Middle frontal gyrus (tissue), 1 donor: ENCODE measurements around the gene ZNG1E.
"Not testable (repeated sequence)": the region's sequence is repeated elsewhere in the genome, so short reads cannot be mapped to it uniquely, and the experiment has no call there.

Experiments used
- DNase-seq: peaks from one replicate; pipeline ENCODE4 v3.0.0-alpha.2; 2015; ENCODE audit warnings: low spot score; ENCODE audit errors: extremely low spot score

The ZNG1E gene

GRCh38 chr9:65675589-65676021 lies at the start of gene ZNG1E:
TSS of gene ZNG1E (plus strand) at chr9:65675928. CDS start at chr9:65675977, 49 bp downstream.
- not testable (repeated sequence) for DNase-seq

- DNase-seq, result not testable (repeated sequence)
Observed at GRCh38 chr9:65673579-65673978, 2.1 kb upstream of the ZNG1E start.

GRCh38 chr9:65675018-65675417 lies 710 bp upstream of the ZNG1E start:
- not testable (repeated sequence) for DNase-seq

DNA sequence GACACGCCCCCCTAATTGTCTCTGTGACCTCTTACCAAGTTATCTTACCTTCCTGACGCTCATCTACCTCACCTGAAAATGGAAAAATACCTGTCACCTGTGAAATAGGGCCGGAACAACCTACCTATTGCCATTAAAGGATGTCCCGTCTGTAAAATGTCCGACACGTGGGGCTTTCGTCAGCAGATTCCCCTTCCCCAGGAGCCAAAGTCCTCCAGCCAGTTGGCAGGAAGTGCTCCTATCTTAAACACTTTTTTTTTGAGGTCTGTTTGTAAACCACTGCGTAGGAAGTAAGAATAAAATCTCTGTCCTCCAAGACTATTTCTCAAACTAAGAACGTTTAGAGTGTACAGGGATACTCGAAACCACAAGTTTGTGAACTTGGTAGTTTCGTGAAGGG lies 661 bp downstream of the ZNG1E start:
- not testable (repeated sequence) for DNase-seq

DNA sequence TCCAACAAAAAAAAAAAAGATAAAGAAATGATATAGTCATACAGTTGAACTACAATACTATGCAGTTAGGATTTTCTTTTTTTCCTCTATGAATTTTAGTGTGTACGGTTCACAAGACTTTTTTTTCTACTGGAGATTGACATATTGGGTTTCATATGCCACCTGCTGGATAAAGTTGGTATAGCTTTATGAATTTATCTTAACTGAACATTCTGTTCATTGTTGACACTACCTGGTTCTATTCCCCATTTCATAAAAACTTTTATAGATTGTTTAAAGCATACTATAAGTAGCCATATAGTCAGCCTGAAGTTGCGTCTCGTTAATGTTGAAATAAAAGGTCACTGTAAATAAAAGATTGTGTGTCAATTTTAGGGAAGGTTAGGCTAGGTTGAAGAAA lies 2.8 kb downstream of the ZNG1E start:
- not testable (repeated sequence) for DNase-seq

- DNase-seq, result not testable (repeated sequence)
Observed at GRCh38 chr9:65703550-65703949, 27.8 kb downstream of the ZNG1E start.

GRCh38 chr9:65714445-65714844 lies 38.7 kb downstream of the ZNG1E start:
- not testable (repeated sequence) for DNase-seq

- DNase-seq, result not testable (repeated sequence)
Observed at GRCh38 chr9:65737096-65737564, 61.4 kb downstream of the ZNG1E start, which contains the start of gene FOXD4L4. TSS of gene FOXD4L4 (plus strand) at chr9:65737146. CDS start at chr9:65737146, 0 bp downstream.

DNA sequence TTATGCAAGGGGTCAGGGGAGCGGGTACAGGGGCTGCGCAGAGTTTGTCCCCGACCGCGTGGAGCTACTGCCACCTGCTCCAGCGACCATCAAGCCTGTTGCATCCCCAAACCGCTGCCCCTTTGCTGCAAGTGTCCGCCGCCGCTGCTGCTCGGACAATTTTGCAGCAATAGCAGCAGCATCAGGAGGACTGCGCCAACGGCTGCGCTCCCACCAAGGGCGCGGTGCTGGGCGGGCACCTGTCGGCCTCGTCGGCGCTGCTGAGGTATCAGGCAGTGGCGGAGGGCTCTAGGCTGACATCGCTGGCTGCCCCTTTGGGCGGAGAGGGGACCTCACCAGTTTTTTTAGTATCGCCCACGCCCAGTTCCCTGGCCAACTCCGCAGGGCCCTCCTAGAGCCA lies 62.4 kb downstream of the ZNG1E start:
- DNase-seq, result not testable (repeated sequence)
